SK-N-MC (cell line): Measurements from ENCODE around the gene AKT3.
A peak's percentile ranks its signal among the peaks of the same experiment; 100 is the strongest.

ENCODE experiments used
- DNase-seq: peaks from one replicate; pipeline ENCODE4 v3.0.0-alpha.2; 2011; ENCODE audit warnings: low read depth, low spot score
- H3K27ac ChIP-seq: fragments of 200-600 bp; sonication (generic); 2 replicates; pipeline ENCODE4 v1.5.1; 2016; ENCODE audit warnings: mixed run types
- H3K36me3 ChIP-seq: fragments of 200-600 bp; sonication (generic); 2 replicates; pipeline ENCODE4 v1.6.1; 2017; ENCODE audit warnings: antibody characterized with exemption, low read length, mixed read lengths; ENCODE audit not compliant: insufficient read depth
- H3K4me3 ChIP-seq: fragments of 200-600 bp; sonication (generic); 2 replicates; pipeline ENCODE4 v1.5.1; 2016
- H3K9ac ChIP-seq: fragments of 200-600 bp; sonication (generic); 2 replicates; pipeline ENCODE4 v1.8.0; 2017; ENCODE audit warnings: mixed run types, mixed read lengths; ENCODE audit not compliant: insufficient read length
- H3K9me3 ChIP-seq: fragments of 200-600 bp; sonication (generic); 2 replicates; pipeline ENCODE4 v1.6.1; 2017; ENCODE audit warnings: low read depth, mild to moderate bottlenecking, antibody characterized with exemption, low read length, moderate library complexity, mixed read lengths
- EZH2 ChIP-seq: fragments of 200-600 bp; sonication (generic); IDR thresholded peaks from one replicate; pipeline ENCODE4 v1.6.1; 2017; ENCODE audit warnings: antibody characterized with exemption
- FOXP2 ChIP-seq: optimal IDR thresholded peaks from 2 replicates; pipeline ENCODE3; 2011; ENCODE audit warnings: mild to moderate bottlenecking, moderate library complexity; ENCODE audit not compliant: insufficient read depth; ENCODE audit errors: extremely low read length, control extremely low read depth
- POLR2AphosphoS5 ChIP-seq: IDR thresholded peaks from 2 replicates; pipeline ENCODE4 v1.6.1; 2012; ENCODE audit warnings: mild to moderate bottlenecking, low read depth, low read length, borderline replicate concordance

AKT3 gene

GRCh38 chr1:243855616-243856318 is 5.7 kb upstream of the AKT3 start:
- DNase-seq, result no peak
- H3K36me3 ChIP-seq, result no peaks in the 10 kb centered on the region
- TF ChIP-seq FOXP2 (no peak), POLR2AphosphoS5 (no peak), EZH2 (no peak)
- H3K9ac ChIP-seq, result no peak overlapping the region
- H3K4me3 ChIP-seq, result no peak overlapping the region
- H3K27ac ChIP-seq, result no peak overlapping the region
- 0 out of 2 replicates have a peak, but pooled peaks cover 2% of the 10 kb centered on the region for H3K9me3 ChIP-seq

DNA sequence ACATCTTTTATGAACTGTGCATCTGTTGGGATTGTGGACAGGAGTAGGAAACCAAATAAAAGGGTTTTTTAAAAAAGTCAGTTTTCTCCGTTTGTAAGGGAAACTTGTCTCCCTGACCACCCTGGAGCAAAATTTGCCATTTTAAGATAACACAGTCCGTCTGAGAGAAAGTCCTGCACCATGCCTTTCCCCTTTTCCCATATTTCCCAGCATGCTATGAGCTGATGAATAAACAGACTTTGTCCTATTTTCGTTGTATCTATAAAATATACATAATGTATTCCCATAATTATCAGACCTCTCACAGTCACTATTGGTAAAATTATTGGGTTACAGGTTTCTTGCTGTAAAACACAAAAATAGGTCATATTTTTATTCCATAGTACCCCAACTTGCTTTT is 1.7 kb upstream of the AKT3 start:
- 0 out of 2 replicates have a peak, but pooled peaks cover 2% of the 10 kb centered on the region for H3K9me3 ChIP-seq
- no peaks in the 10 kb centered on the region for H3K36me3 ChIP-seq
- no peak overlapping the region for H3K9ac ChIP-seq
- no peak overlapping the region for H3K27ac ChIP-seq
- no peak for DNase-seq
- no peak for TF ChIP-seq POLR2AphosphoS5
- TF ChIP-seq FOXP2, result no peak
- TF ChIP-seq EZH2, result no peak
- no peak overlapping the region for H3K4me3 ChIP-seq

DNA sequence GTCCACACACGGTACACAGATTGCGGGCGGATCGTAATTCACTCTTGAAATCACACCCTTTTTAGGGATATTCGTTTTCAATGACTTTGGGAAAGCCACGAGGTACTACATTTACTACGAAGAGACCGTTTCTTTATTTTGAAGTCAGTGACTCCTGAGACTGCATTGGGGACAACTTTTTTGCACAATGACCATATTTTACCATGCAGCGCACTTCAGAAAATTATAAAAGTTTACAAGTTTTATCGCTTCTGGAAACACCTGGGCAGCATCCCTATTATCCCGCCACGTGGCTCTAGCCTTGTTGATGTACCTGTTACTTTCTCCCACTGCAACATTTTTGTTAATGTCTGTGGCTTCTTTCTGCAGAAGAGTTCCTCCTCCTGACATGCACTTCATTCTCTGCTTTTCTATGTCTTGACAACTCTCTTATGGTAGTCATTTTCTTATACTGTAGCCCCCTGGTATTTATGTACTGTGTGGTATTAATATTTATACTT is 1.3 kb upstream of the AKT3 start:
- no peak overlapping the region for H3K27ac ChIP-seq
- TF ChIP-seq EZH2, result no peak
- TF ChIP-seq POLR2AphosphoS5, result no peak
- no peak for DNase-seq
- no peak overlapping the region for H3K9ac ChIP-seq
- H3K4me3 ChIP-seq, result peak overlapping the region; percentile 78
- 0 out of 2 replicates have a peak, but pooled peaks cover 2% of the 10 kb centered on the region for H3K9me3 ChIP-seq
- no peaks in the 10 kb centered on the region for H3K36me3 ChIP-seq

GRCh38 chr1:243850452-243851256 is 611 bp upstream of the AKT3 start:
- DNase-seq, result no peak
- TF ChIP-seq FOXP2, result no peak
- no peak for TF ChIP-seq EZH2
- TF ChIP-seq POLR2AphosphoS5, result no peak
- Histone ChIP-seq H3K4me3 (peak overlapping the region; percentile 78), H3K9ac (peak overlapping the region; percentile 38), H3K9me3 (0 out of 2 replicates have a peak, but pooled peaks cover 2% of the 10 kb centered on the region), H3K27ac (no peak overlapping the region), H3K36me3 (no peaks in the 10 kb centered on the region)

- H3K9me3 ChIP-seq, result 0 out of 2 replicates have a peak, but pooled peaks cover 2% of the 10 kb centered on the region
- H3K9ac ChIP-seq, result no peak overlapping the region
- H3K27ac ChIP-seq, result no peak overlapping the region
- DNase-seq, result no peak
- no peaks in the 10 kb centered on the region for H3K36me3 ChIP-seq
- H3K4me3 ChIP-seq, result peak overlapping the region; percentile 78
- TF ChIP-seq EZH2 (no peak), FOXP2 (no peak), POLR2AphosphoS5 (no peak)
Measured at GRCh38 chr1:243849421-243850201, 432 bp downstream of the AKT3 start.

- TF ChIP-seq FOXP2 (no peak), EZH2 (peak; percentile 96)
- H3K36me3 ChIP-seq, result no peaks in the 10 kb centered on the region
- H3K9ac ChIP-seq, result no peak overlapping the region
- 0 out of 2 replicates have a peak, but pooled peaks cover 2% of the 10 kb centered on the region for H3K9me3 ChIP-seq
- H3K27ac ChIP-seq, result no peak overlapping the region
- no peak for DNase-seq
- H3K4me3 ChIP-seq, result peak overlapping the region; percentile 78
Measured at GRCh38 chr1:243848858-243849420, 1.1 kb downstream of the AKT3 start.

DNA sequence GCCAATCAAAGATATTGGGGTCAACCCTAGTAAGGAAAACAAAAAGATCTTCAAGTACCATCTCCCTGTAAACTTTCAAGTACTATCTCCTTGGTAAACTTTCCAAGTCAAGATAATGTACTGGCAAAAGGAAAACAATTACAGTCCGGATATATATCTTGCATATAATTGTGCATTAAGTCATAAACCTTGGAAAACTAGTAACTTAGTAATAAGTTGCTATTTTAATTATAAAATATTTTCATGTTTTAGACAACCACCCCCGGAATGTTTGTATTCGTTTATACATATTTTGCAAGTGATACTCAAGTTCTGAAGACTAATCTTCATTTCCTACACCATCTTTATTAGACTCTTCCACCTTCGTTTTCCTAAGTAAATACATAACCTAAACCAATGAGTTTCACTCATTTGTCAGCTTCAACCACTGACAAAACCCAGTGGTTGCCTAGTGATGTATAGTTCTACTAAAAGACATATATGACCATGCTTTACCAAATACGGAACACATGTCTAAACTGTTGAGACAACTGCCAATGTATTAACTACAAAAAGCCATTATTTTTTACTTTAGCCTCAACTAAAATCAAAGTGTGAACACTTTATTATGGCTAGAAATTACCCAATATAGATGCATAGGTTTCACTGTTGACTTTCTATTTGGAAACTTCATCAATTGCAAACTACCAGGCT is 1.7 kb downstream of the AKT3 start:
- H3K27ac ChIP-seq, result no peak overlapping the region
- no peak for DNase-seq
- TF ChIP-seq POLR2AphosphoS5 (no peak), EZH2 (peak; percentile 96)
- no peaks in the 10 kb centered on the region for H3K36me3 ChIP-seq
- H3K9ac ChIP-seq, result no peak overlapping the region
- no peak overlapping the region for H3K4me3 ChIP-seq
- H3K9me3 ChIP-seq, result 0 out of 2 replicates have a peak, but pooled peaks cover 2% of the 10 kb centered on the region
